HepG2 (cell line): ENCODE measurements around the gene TUBB4B. TPM values are rescaled to one million over a fixed set of nuclear protein-coding genes. Genes with fewer than 3 reads are reported as not detected.

Source experiments
- DNMT1 ChIP-seq: sonication (generic); formaldehyde crosslinking; IDR thresholded peaks from 2 replicates; pipeline ENCODE4 v1.5.1; 2020; ENCODE audit warnings: mild to moderate bottlenecking, missing genetic modification reagents
- KMT2A ChIP-seq: sonication (generic); formaldehyde crosslinking; IDR thresholded peaks from 2 replicates; pipeline ENCODE4 v1.4.0; 2020; ENCODE audit warnings: missing genetic modification reagents
- MIXL1 ChIP-seq: IDR thresholded peaks from 2 replicates; pipeline ENCODE4 v1.6.1; 2016
- MTA3 ChIP-seq: sonication (generic); formaldehyde crosslinking; IDR thresholded peaks from 2 replicates; pipeline ENCODE4 v1.4.0; 2020; ENCODE audit warnings: missing genetic modification reagents
- MYNN ChIP-seq: sonication (generic); formaldehyde crosslinking; IDR thresholded peaks from 2 replicates; pipeline ENCODE4 v1.4.0; 2020; ENCODE audit warnings: mild to moderate bottlenecking, low read depth, missing genetic modification reagents
- NFYC ChIP-seq: IDR thresholded peaks from 2 replicates; pipeline ENCODE4 v1.6.1; 2016; ENCODE audit warnings: missing genetic modification reagents, missing compliant biosample characterization
- PLRG1 ChIP-seq: fragments of 450-650 bp; conservative IDR thresholded peaks from 2 replicates; pipeline ENCODE4 v1.6.1; 2016
- SMYD3 ChIP-seq: sonication (generic); formaldehyde crosslinking; IDR thresholded peaks from 2 replicates; pipeline ENCODE4 v1.8.1; 2023; ENCODE audit warnings: mild to moderate bottlenecking, missing genetic modification reagents
- SOX6 ChIP-seq, 2 experiments: fragments of 450-650 bp in 1 of 2; sonication (generic) in 1 of 2; formaldehyde crosslinking in 1 of 2; IDR thresholded peaks; 2 replicates each; pipeline versions ENCODE4 v1.4.0 to v1.6.1; 2017 to 2020; ENCODE audit warnings: antibody characterized with exemption in 1 of 2, mild to moderate bottlenecking in 1 of 2, missing genetic modification reagents in 1 of 2
- U2AF1 ChIP-seq: fragments of 200-400 bp; formaldehyde crosslinking; optimal IDR thresholded peaks from 2 replicates; pipeline ENCODE3; 2017; ENCODE audit warnings: mild to moderate bottlenecking, low read depth, low read length
- ZFAT ChIP-seq: sonication (generic); formaldehyde crosslinking; conservative IDR thresholded peaks from 2 replicates; pipeline ENCODE4 v1.8.1; 2023; ENCODE audit warnings: missing genetic modification reagents, inconsistent platforms
- ZFP36L2 ChIP-seq: sonication (generic); formaldehyde crosslinking; IDR thresholded peaks from 2 replicates; pipeline ENCODE4 v1.4.0; 2020; ENCODE audit warnings: missing genetic modification reagents
- ZNF180 ChIP-seq: sonication (generic); formaldehyde crosslinking; IDR thresholded peaks from 2 replicates; pipeline ENCODE4 v1.4.0; 2020; ENCODE audit warnings: low read depth, missing genetic modification reagents, borderline replicate concordance
- ZNF790 ChIP-seq: sonication (generic); formaldehyde crosslinking; IDR thresholded peaks from 2 replicates; pipeline ENCODE4 v1.8.0; 2022; ENCODE audit warnings: missing genetic modification reagents, mild to moderate bottlenecking, borderline replicate concordance
- ZSCAN12 ChIP-seq: sonication (generic); formaldehyde crosslinking; IDR thresholded peaks from 2 replicates; pipeline ENCODE4 v1.9.0; 2021; ENCODE audit warnings: mild to moderate bottlenecking, missing genetic modification reagents
- polyA plus RNA-seq, 8 experiments: library from polyadenylated mRNA; depleted of rRNA in 3 of 8; stranded (reverse) in 7 of 8; unstranded in 1 of 8; fragments of >200 nt; fragmentation: Illumina TruSeq in 4 of 8; extraction: Trizol in 4 of 8; gene quantifications; 2 replicates each; pipeline versions ENCODE4 v1.2.1 to v1.2.3, GENCODE V29; 2011 to 2016; ENCODE audit warnings: low read depth in 4 of 8, missing spikeins in 1 of 8, mixed read lengths in 1 of 8; ENCODE audit not compliant: insufficient read depth in 1 of 8
- total RNA-seq, 5 experiments: library from RNA; depleted of rRNA; stranded (reverse); fragments of >200 nt; fragmentation: Illumina TruSeq; extraction: Trizol; gene quantifications; 2 replicates each; pipeline ENCODE4 v1.2.3, GENCODE V29; 2016; ENCODE audit warnings: low read depth in 1 of 5
- TF ChIP-seq, protein P1 (sequence below): sonication (generic); formaldehyde crosslinking; IDR thresholded peaks from 2 replicates; pipeline ENCODE4 v1.8.0; 2022; ENCODE audit warnings: missing genetic modification reagents, mild to moderate bottlenecking, inconsistent platforms, borderline replicate concordance
- TF ChIP-seq, protein P2 (sequence below): sonication (generic); formaldehyde crosslinking; IDR thresholded peaks from 2 replicates; pipeline ENCODE4 v1.4.0; 2020; ENCODE audit warnings: missing genetic modification reagents
- TF ChIP-seq, protein P3 (sequence below): sonication (generic); formaldehyde crosslinking; IDR thresholded peaks from 2 replicates; pipeline ENCODE4 v1.5.0; 2020; ENCODE audit warnings: mild to moderate bottlenecking, missing genetic modification reagents, borderline replicate concordance
- TF ChIP-seq, protein P4 (sequence below): IDR thresholded peaks from 2 replicates; pipeline ENCODE4 v1.6.1; 2016; ENCODE audit warnings: mild to moderate bottlenecking, missing biosample characterization, missing genetic modification reagents

The TUBB4B gene
- total and polyA plus RNA-seq, 2 of the 13 experiments (the other 11 are each of a cell fraction or from before 2014, with no cell fraction given): 182 to 412 TPM

DNA sequence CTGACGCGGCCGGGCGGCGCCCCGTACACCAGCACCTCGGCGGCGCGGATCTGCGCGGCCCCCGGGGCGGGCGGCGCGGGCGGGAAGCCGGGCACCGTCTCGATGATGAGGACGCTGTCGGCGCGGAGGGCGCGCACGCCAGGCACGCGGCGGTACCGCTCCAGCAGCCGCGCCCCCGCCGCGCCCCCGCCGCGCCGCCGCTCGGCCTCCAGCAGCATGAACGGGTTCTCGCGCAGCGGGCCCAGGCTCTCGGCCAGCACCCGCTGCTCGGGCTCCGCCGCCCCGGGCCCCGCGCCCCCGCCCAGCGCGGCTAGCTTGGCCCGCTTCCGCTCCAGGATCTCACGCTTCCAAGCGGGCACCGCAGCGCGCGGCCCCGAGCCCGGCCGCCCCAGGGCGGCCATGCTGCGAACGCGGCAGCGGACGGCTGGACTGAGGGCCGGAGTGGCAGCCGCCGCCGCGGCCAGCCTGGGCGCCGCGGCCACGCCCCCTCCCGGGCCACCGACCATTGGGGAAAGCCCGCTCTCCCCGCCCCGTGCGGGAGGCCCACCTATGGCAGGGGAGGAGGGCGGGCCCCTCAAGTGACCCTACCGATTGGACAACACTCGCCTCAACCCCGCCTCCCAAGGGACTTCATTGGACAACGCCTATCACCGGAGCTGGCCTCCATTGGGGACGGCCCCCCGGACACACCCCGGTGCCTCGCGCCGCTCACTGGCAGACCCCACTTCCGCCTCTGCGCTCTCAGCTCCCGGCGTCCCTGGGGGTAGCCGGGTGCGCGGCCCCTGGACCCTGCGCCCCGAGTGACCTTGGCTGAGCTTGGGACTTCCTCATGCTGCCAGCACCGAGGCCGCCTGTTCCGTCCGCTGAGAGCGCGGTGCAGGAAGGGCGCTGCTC lies 40.5 kb upstream of the TUBB4B start, which contains the start of gene TPRN (continued):
- TF ChIP-seq, protein P1, sequence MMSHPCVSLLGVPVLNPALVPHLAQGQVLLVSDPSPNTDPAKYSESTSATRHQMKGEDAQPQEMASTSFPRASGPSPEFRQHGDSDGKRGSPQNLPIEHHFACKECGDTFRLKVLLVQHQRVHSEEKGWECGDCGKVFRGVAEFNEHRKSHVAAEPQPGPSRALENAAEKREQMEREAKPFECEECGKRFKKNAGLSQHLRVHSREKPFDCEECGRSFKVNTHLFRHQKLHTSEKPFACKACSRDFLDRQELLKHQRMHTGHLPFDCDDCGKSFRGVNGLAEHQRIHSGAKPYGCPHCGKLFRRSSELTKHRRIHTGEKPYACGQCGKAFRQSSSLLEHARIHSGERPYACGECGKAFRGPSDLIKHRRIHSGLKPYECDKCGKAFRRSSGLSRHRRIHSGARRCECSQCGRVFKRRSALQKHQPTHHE (CRISPR knock-in tag): no peak
- 0 out of 2 replicates have a peak, but pooled peaks have one; percentile 52 for TF ChIP-seq ZFAT (CRISPR knock-in tag)
- no peak for TF ChIP-seq PLRG1
- TF ChIP-seq DNMT1 (CRISPR knock-in tag): peak; percentile 47; the same call in 1 of the 2 replicates
- no peak for TF ChIP-seq ZNF180
- TF ChIP-seq, protein P2, sequence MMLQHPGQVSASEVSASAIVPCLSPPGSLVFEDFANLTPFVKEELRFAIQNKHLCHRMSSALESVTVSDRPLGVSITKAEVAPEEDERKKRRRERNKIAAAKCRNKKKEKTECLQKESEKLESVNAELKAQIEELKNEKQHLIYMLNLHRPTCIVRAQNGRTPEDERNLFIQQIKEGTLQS (CRISPR knock-in tag): peak; percentile 50; the same call in 1 of the 2 replicates
- TF ChIP-seq U2AF1: no peak
- peak; percentile 92 for TF ChIP-seq ZSCAN12 (CRISPR knock-in tag)
- peak; percentile 92 for TF ChIP-seq KMT2A (CRISPR knock-in tag)
- no peak for TF ChIP-seq MTA3 (CRISPR knock-in tag)
- no peak for TF ChIP-seq SOX6 (IDR thresholded peaks at IDR 0.05)
- TF ChIP-seq SOX6 (CRISPR knock-in tag; IDR thresholded peaks at IDR 0.05): peak; percentile 70; the same call in 1 of the 2 replicates
- peak; percentile 87; the same call in 1 of the 2 replicates for TF ChIP-seq ZNF790
- no peak for TF ChIP-seq ZFP36L2 (CRISPR knock-in tag)
- TF ChIP-seq, protein P3, sequence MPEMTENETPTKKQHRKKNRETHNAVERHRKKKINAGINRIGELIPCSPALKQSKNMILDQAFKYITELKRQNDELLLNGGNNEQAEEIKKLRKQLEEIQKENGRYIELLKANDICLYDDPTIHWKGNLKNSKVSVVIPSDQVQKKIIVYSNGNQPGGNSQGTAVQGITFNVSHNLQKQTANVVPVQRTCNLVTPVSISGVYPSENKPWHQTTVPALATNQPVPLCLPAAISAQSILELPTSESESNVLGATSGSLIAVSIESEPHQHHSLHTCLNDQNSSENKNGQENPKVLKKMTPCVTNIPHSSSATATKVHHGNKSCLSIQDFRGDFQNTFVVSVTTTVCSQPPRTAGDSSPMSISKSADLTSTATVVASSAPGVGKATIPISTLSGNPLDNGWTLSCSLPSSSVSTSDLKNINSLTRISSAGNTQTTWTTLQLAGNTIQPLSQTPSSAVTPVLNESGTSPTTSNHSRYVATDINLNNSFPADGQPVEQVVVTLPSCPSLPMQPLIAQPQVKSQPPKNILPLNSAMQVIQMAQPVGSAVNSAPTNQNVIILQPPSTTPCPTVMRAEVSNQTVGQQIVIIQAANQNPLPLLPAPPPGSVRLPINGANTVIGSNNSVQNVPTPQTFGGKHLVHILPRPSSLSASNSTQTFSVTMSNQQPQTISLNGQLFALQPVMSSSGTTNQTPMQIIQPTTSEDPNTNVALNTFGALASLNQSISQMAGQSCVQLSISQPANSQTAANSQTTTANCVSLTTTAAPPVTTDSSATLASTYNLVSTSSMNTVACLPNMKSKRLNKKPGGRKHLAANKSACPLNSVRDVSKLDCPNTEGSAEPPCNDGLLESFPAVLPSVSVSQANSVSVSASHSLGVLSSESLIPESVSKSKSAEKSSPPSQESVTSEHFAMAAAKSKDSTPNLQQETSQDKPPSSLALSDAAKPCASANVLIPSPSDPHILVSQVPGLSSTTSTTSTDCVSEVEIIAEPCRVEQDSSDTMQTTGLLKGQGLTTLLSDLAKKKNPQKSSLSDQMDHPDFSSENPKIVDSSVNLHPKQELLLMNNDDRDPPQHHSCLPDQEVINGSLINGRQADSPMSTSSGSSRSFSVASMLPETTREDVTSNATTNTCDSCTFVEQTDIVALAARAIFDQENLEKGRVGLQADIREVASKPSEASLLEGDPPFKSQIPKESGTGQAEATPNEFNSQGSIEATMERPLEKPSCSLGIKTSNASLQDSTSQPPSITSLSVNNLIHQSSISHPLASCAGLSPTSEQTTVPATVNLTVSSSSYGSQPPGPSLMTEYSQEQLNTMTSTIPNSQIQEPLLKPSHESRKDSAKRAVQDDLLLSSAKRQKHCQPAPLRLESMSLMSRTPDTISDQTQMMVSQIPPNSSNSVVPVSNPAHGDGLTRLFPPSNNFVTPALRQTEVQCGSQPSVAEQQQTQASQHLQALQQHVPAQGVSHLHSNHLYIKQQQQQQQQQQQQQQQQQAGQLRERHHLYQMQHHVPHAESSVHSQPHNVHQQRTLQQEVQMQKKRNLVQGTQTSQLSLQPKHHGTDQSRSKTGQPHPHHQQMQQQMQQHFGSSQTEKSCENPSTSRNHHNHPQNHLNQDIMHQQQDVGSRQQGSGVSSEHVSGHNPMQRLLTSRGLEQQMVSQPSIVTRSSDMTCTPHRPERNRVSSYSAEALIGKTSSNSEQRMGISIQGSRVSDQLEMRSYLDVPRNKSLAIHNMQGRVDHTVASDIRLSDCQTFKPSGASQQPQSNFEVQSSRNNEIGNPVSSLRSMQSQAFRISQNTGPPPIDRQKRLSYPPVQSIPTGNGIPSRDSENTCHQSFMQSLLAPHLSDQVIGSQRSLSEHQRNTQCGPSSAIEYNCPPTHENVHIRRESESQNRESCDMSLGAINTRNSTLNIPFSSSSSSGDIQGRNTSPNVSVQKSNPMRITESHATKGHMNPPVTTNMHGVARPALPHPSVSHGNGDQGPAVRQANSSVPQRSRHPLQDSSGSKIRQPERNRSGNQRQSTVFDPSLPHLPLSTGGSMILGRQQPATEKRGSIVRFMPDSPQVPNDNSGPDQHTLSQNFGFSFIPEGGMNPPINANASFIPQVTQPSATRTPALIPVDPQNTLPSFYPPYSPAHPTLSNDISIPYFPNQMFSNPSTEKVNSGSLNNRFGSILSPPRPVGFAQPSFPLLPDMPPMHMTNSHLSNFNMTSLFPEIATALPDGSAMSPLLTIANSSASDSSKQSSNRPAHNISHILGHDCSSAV: no peak
- peak; percentile 51; the same call in 1 of the 2 replicates for TF ChIP-seq MIXL1 (CRISPR knock-in tag)
- TF ChIP-seq NFYC: peak; percentile 95
- 0 out of 2 replicates have a peak, but pooled peaks have one; percentile 22 for TF ChIP-seq SMYD3 (CRISPR knock-in tag)
- TF ChIP-seq MYNN (CRISPR knock-in tag): no peak
- TF ChIP-seq, protein P4, sequence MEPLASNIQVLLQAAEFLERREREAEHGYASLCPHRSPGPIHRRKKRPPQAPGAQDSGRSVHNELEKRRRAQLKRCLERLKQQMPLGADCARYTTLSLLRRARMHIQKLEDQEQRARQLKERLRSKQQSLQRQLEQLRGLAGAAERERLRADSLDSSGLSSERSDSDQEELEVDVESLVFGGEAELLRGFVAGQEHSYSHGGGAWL (CRISPR knock-in tag): peak; percentile 80; the same call in 1 of the 2 replicates
